ENCODE measurements around the gene HES3.
"Not testable (repeated sequence)": the region's sequence is repeated elsewhere in the genome, so short reads cannot be mapped to it uniquely, and the experiment has no call there.

HES3 gene

GRCh38 chr1:6219641-6220040 lies 24.3 kb upstream of the HES3 start:
- not testable (repeated sequence) for DNase-seq (ENCODE audit: low read depth)

GRCh38 chr1:6220236-6220635 lies 23.7 kb upstream of the HES3 start:
- no peak for DNase-seq (ENCODE audit: low read depth)

- no peak for DNase-seq (ENCODE audit: low read depth)
Measured at GRCh38 chr1:6221210-6221784, 22.7 kb upstream of the HES3 start.

- DNase-seq (ENCODE audit: low read depth) = no peak
Measured at GRCh38 chr1:6222636-6223035, 21.3 kb upstream of the HES3 start.

GRCh38 chr1:6223617-6224016 lies 20.4 kb upstream of the HES3 start:
- no peak for DNase-seq (ENCODE audit: low read depth)

- no peak for DNase-seq (ENCODE audit: low read depth)
Measured at GRCh38 chr1:6224718-6225117, 19.3 kb upstream of the HES3 start.

- DNase-seq (ENCODE audit: low read depth) = no peak
Measured at GRCh38 chr1:6225651-6226050, 18.3 kb upstream of the HES3 start.

GRCh38 chr1:6233376-6233775 lies 10.6 kb upstream of the HES3 start:
- DNase-seq (ENCODE audit: low read depth) = no peak

- no peak for DNase-seq (ENCODE audit: low read depth)
Measured at GRCh38 chr1:6234502-6235295, 9.3 kb upstream of the HES3 start.

GRCh38 chr1:6235296-6235677 lies 8.7 kb upstream of the HES3 start:
- DNase-seq (ENCODE audit: low read depth) = no peak

- no peak for DNase-seq (ENCODE audit: low read depth)
Measured at GRCh38 chr1:6237093-6237492, 6.9 kb upstream of the HES3 start.

- no peak for DNase-seq (ENCODE audit: low read depth)
Measured at GRCh38 chr1:6239213-6239752, 4.7 kb upstream of the HES3 start.

- DNase-seq (ENCODE audit: low read depth) = no peak
Measured at GRCh38 chr1:6239950-6240768, 3.8 kb upstream of the HES3 start.

GRCh38 chr1:6241107-6241886 lies 2.7 kb upstream of the HES3 start:
- no peak for DNase-seq (ENCODE audit: low read depth)

- no peak for DNase-seq (ENCODE audit: low read depth)
Measured at GRCh38 chr1:6241887-6242740, 1.9 kb upstream of the HES3 start.

- no peak for DNase-seq (ENCODE audit: low read depth)
Measured at GRCh38 chr1:6243053-6243834, 735 bp upstream of the HES3 start.

- DNase-seq (ENCODE audit: low read depth) = no peak
Measured at GRCh38 chr1:6244401-6245049, 546 bp downstream of the HES3 start.

GRCh38 chr1:6245086-6245868 lies 1.3 kb downstream of the HES3 start:
- DNase-seq (ENCODE audit: low read depth) = peak; percentile 63
